ENCODE data around the gene FZD10. TPM values are rescaled to one million over a fixed set of nuclear protein-coding genes. Genes with fewer than 3 reads are reported as not detected.

Gene FZD10
- total RNA-seq, 1 donor from 2014 or later, result 0.40 TPM

DNA sequence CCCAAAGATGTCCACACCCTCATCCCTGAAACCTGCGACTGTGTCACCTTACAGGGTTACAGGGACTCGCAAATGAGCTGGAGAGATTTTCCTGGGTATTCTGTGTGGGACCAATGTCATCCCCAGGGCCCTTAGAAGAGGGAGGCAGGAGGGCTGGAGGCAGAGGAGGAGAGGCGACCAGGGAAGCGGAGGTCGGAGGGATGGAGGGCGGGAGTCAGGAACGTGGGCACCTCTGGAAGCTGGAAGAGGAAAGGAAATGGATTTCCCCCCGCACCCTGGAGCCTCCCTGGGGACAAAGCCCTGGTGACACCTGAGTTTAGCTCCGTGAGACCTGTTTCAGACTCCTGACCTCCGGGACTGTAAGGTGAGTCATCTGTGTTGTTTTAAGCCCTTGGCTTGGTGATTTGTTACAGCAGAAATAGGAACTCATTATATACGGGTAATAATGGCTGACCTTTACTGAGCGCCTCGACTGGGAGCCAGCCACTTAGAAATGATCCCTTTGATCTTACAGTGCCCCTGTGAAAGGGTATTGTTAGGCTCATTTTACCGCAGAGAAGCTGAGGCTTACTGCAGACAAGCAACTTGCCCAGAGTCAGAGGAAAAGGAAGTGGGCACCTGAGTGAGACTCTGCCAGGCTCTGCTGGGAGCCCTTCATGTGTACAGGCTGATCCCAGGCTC, 29.3 kb upstream of the FZD10 start:
- Mint-ChIP-seq H3K4me1 (ENCODE audit: low read depth) (peaks cover 13% of the 10 kb centered on the region), H3K9me3 (ENCODE audit: low read depth) (no peaks in the 10 kb centered on the region)
- TF ChIP-seq, protein P1, sequence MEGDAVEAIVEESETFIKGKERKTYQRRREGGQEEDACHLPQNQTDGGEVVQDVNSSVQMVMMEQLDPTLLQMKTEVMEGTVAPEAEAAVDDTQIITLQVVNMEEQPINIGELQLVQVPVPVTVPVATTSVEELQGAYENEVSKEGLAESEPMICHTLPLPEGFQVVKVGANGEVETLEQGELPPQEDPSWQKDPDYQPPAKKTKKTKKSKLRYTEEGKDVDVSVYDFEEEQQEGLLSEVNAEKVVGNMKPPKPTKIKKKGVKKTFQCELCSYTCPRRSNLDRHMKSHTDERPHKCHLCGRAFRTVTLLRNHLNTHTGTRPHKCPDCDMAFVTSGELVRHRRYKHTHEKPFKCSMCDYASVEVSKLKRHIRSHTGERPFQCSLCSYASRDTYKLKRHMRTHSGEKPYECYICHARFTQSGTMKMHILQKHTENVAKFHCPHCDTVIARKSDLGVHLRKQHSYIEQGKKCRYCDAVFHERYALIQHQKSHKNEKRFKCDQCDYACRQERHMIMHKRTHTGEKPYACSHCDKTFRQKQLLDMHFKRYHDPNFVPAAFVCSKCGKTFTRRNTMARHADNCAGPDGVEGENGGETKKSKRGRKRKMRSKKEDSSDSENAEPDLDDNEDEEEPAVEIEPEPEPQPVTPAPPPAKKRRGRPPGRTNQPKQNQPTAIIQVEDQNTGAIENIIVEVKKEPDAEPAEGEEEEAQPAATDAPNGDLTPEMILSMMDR (IDR thresholded peaks at IDR 0.05), result no peak

DNA sequence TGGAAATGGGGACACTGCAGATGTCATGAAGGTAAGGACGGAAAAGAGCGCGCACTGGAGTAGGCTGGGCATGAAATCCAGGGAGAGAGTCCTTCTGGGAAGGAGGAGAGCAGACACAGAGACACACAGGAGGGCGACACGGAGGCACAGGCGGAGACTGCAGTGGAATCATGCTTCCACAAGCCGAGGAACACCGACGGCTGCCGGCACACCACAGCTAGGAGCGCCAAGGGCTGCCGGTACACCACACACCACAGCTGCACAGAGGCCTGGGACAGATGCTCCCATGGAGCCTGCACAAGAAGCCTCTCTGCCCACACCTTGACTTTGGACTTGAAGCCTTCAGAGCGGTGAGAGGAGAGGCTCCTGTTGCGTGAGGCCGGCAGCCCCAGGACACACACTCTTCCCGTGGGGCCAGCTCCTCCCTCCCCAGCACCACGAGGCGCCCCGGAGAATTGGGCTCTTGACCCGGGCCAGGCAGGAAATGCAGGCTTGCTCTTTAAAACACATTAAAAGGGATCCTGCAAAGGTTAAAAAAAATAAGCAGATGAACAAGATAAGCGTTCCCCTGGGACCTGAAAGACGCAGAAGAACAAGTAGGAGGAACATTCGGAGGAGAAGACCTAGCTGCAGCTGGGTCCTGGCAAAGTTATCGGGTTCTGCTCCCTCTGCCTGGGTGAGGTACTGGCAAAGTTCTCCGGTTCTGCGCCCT, 28.3 kb upstream of the FZD10 start:
- Mint-ChIP-seq H3K27ac (ENCODE audit: unreplicated experiment) (no peak overlapping the region), H3K27me3 (ENCODE audit: low read depth) (peaks cover 50% of the 10 kb centered on the region), H3K36me3 (ENCODE audit: low read depth) (no peaks in the 10 kb centered on the region), H3K9me3 (ENCODE audit: low read depth) (no peaks in the 10 kb centered on the region), H3K4me3 (ENCODE audit: unreplicated experiment) (no peak overlapping the region), H3K4me1 (ENCODE audit: low read depth) (peaks cover 3% of the 10 kb centered on the region)
- TF ChIP-seq, protein P1 (IDR thresholded peaks at IDR 0.05), result no peak
- no peak for DNase-seq (ENCODE audit: low spot score)

More for the DNA sequence above, 29.3 kb upstream of the FZD10 start:
- Mint-ChIP-seq H3K36me3 (ENCODE audit: low read depth) (no peaks in the 10 kb centered on the region), H3K4me3 (ENCODE audit: unreplicated experiment) (no peak overlapping the region), H3K27ac (ENCODE audit: unreplicated experiment) (no peak overlapping the region), H3K27me3 (ENCODE audit: low read depth) (peaks cover 50% of the 10 kb centered on the region)
- no peak for DNase-seq (ENCODE audit: low spot score)

DNA sequence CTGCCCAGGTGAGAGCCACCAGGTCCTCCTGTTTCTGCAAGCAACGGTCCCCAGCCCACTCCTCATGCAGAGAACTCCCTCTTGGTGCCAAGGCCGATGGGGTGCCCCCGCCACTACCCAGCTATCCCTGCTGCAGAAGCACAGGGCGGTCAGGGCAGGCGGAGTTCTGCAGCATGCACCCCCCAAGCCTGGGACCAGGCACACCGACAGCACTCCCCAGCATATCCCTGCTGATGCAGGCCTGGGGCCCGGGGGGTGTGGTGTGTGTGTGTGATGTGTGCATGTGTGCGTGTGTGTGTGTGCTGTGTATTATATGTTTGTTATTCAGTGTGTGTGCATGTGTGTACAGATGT, 27.7 kb upstream of the FZD10 start:
- no peak overlapping the region for H3K27ac Mint-ChIP-seq (ENCODE audit: unreplicated experiment)
- no peaks in the 10 kb centered on the region for H3K36me3 Mint-ChIP-seq (ENCODE audit: low read depth)
- H3K27me3 Mint-ChIP-seq (ENCODE audit: low read depth), result peaks cover 50% of the 10 kb centered on the region
- peaks cover 3% of the 10 kb centered on the region for H3K4me1 Mint-ChIP-seq (ENCODE audit: low read depth)
- DNase-seq (ENCODE audit: low spot score), result no peak
- H3K9me3 Mint-ChIP-seq (ENCODE audit: low read depth), result no peaks in the 10 kb centered on the region
- TF ChIP-seq, protein P1 (IDR thresholded peaks at IDR 0.05), result no peak
- H3K4me3 Mint-ChIP-seq (ENCODE audit: unreplicated experiment), result no peak overlapping the region

DNA sequence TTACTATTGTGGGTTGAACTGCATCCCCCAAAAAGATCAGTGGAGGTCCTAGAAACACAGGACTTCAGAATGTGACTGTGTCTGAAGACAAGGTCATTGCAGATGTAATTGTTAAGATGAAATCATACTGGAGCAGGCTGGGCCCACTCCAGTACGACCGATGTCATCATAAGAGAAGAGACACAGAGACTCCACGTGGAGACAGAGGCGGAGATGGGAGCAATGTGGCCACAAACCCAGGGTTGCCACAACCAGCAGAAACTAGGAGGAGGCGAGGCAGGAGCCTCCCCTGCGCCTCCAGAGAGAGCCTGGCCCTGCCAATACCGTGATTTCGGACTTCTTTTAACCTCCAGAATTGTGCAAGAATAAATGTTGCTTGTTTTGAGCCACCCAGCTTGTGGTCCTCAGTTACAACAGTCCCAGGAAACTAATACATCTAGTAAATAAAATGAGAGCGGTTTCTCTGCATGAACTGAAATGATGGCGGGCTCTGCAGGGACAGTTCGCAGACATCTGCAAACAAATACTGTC, 25.7 kb upstream of the FZD10 start:
- no peaks in the 10 kb centered on the region for H3K36me3 Mint-ChIP-seq (ENCODE audit: low read depth)
- peaks cover 3% of the 10 kb centered on the region for H3K4me1 Mint-ChIP-seq (ENCODE audit: low read depth)
- H3K27me3 Mint-ChIP-seq (ENCODE audit: low read depth), result peaks cover 50% of the 10 kb centered on the region
- no peak overlapping the region for H3K27ac Mint-ChIP-seq (ENCODE audit: unreplicated experiment)
- no peak for DNase-seq (ENCODE audit: low spot score)
- TF ChIP-seq, protein P1 (IDR thresholded peaks at IDR 0.05), result no peak
- H3K9me3 Mint-ChIP-seq (ENCODE audit: low read depth), result no peaks in the 10 kb centered on the region
- H3K4me3 Mint-ChIP-seq (ENCODE audit: unreplicated experiment), result no peak overlapping the region

DNA sequence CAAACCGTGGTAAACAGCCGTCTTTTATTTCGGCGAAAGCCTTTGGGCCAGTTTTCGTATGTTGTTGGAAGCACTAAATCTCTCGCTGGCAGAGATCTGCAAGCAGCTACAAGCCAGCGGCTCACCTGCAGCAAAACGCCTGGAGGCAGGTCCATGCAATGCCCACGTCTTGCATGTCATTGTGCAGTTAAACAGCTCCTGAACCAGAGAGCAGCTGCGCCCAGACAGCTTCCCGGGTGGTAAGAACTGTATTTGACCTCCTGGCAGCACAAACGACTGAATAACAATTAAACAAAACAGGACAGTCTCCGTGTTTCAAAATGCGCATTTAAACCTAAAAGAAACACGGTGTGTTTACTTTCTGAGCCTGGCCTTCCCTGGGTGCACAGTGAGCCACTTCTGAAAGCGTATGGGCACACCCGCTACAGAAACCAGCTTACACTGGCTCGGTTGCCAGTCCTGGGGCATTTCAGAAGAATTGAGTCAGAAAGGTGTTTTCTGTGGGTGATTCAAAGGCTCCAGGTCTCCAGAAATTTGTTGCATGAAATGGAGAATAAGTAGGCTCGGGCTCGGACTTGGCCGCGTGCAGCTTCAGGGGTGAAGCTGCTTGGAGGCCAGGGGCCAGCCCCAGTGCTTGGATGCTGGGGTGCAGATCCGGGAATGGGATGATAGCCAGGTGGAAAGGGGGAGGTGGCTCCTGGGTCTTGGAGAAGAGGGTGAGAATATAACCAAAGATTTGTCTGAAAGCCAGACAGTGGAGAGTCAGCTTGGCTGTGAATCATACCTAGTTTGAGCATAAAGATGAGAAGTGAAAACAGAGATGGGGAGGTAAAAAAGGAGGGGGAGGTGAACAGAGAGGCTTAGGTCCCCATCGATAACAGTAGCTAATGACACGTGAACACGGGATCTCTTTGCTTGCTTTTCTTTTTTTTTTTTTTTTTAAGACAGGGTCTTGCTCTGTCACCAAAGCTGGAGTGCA, 24.9 kb upstream of the FZD10 start:
- H3K27ac Mint-ChIP-seq (ENCODE audit: unreplicated experiment), result no peak overlapping the region
- no peaks in the 10 kb centered on the region for H3K9me3 Mint-ChIP-seq (ENCODE audit: low read depth)
- H3K27me3 Mint-ChIP-seq (ENCODE audit: low read depth), result peaks cover 50% of the 10 kb centered on the region
- peaks cover 3% of the 10 kb centered on the region for H3K4me1 Mint-ChIP-seq (ENCODE audit: low read depth)
- no peak for DNase-seq (ENCODE audit: low spot score)
- TF ChIP-seq, protein P1 (IDR thresholded peaks at IDR 0.05), result no peak
- no peaks in the 10 kb centered on the region for H3K36me3 Mint-ChIP-seq (ENCODE audit: low read depth)
- H3K4me3 Mint-ChIP-seq (ENCODE audit: unreplicated experiment), result no peak overlapping the region

Data from chondrocyte (in vitro differentiated cells).